Suppressor macrophage treated with lipopolysaccharide for 1 hour (primary cell): ENCODE measurements around the gene DUSP9.

Experiments used
- DNase-seq, 3 donors: peaks; one replicate each; pipeline ENCODE4 v3.0.0-alpha.2; 2020 to 2022

Gene DUSP9

DNA sequence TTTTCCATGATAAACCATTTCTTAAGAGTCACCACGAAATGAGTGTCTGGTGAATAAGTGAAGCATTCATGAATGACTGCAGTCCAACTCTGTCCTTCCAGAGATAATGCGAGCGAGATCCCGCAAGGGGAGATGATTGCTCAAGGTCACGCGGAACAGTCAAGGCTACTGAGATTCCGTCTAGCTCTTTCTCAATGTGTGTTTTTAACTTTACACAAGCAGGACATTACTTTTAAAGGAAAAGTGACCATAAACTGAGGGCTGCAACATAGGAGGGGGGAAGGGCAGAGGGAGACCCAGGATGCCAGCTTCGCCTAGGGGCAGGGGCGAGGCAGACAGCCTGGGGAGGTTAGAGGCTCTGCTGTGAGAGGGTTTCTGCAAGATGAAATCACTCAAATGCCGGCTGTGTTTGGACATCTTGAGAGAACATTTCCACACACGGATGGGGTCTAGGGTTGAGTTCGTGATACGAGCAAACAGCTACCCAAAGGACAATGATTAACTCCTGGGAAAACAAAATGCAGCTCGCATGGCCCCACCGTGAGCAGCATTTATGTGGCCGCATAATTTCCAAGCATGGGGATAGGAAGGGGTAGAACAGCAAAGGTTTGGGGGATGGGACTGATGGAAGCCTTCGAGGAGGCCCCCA, 24.2 kb upstream of the DUSP9 start:
- no peak for DNase-seq

DNA sequence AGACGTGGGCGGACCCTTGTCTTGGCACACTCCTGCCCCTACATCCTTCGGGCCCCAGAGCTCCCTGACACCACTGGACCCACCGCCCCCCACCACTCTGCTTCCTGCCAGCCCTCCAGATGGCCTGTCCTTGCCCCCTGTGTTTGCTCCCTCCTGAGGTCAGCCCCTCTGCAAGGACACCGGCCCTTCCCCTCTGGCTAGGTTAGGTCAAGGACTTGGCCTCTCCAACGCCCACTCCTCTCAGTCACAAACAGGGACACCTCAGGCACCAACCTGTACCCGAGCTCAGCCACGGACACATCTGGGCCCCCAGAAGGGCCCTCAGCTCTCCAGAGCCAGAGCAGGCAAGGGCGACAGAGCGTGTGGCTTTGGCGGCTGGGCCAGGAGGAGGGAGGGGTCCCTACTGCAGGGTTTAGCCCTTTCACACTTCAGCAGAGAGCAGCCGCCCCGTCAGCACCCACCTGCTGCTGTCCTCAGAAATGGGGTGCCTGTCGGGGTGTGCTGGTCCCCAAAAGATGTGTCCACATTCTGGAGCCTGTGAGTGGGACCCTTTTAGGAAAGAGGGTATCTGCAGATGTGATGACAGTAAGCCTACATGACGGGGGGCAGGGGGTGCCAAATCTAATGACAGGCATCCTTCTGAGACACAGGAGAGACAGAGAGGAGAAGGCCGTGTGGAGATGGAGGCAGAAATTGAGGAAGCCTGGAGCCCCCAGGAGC, 23.5 kb upstream of the DUSP9 start:
- no peak for DNase-seq

DNA sequence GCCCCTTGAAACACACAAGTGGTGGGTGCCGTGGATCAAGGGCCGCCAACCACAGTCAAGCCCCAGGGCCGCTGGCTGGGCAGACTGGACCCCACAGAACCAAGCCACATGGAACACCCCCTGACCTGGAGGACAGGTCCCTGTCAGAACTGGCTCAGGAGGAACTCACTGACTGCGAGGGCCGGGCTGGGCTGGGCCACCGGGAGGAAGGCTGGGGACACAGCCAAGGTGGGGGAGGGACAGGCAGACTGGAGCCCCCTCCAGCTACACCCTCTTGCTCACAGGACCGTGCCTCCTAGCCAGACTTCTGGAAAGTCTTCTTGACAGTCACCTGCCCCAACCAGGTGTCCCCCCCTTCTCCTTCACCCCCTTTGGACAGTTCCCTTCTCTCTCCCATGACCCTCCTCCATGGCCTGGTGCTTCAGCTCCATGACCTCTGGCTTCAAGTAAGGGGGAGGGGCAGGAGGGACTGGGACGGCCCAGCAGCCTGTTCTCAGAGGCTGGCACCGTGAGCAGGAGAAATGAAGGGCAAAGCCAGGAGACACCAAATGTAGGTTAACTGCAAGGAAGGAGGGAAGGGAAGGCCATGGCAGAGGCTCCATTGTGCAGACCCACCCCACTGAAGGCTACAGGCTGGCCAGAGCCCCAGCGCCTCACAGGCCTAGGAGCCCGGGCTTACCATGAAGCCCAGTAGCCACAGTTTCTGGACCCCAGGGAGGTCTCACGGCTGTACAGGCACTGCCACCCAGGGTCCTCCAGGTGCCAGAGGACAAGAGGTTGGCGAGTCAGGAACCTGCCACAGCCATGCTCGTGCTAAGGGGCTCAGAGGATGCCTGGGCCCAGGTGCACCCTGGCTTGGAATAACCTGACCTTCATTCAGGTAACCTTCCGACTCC, 22.6 kb upstream of the DUSP9 start:
- no peak for DNase-seq

DNA sequence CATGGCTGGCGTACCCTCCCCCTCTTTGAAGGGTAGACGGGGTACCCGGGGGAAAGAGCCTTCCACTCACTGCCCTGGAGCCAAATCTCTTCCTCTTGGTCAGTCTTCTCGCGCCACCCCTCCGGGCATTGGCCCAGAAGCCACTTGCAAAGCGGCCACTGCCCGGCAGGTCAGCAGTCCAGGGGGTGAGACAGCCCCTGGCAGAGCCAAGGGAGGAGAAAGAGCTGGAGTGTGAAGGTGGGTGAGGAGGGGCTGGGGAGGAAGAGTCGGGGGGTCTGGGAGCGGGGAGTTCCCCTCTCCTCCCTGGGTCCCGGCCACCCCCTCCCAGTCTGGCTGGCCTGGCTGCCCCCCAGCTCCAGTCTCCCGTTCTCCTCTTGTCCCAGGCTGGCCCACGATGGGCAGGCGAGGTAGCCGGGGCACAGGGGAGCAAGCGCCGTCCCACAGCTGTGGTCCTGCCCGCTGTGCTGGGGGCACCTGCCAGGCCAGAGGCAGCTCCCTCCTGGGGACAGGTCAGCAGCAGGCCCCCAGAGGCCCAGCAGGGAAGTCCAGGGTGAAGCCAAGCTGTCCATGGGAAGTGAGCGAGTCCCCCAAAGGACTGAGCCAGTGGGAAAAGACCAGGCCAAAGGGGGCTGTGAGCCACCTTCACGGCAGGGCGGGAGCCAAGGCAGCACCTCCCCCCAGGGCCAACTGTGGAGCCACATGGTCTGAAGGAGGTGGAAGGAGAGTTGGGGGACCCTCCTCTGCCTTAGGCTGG, 21.6 kb upstream of the DUSP9 start:
- DNase-seq: no peak

DNA sequence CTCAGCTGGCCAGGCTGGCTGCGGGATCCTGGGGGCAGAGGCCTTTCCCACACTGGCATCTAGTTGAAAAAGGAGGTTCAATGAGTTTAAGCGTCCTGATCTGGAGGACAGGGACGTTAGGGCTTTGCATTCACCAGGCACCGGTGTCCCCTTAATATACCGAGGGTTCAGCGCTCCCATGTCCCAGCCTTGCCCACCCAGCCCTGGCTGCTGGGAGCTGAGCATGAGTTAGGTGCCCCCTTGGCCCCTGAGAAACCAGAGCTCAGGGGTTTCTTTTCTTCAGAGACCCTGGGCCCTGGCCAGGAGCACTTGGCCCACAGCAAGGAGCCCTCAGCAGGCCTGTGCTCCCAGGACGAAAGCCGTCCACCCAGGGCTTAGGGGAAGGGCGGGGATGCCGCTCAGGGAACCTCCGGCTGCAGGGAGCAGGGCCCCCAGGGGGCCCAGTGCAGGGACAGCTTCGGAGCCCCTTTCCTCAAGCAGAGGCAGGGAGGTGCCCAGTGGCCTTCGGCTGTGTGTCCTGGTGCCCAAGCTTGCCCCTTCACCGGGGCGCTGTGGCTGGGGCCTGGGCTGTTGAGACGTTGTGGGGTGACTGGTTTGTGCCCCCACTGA, 20.9 kb upstream of the DUSP9 start:
- no peak for DNase-seq

DNA sequence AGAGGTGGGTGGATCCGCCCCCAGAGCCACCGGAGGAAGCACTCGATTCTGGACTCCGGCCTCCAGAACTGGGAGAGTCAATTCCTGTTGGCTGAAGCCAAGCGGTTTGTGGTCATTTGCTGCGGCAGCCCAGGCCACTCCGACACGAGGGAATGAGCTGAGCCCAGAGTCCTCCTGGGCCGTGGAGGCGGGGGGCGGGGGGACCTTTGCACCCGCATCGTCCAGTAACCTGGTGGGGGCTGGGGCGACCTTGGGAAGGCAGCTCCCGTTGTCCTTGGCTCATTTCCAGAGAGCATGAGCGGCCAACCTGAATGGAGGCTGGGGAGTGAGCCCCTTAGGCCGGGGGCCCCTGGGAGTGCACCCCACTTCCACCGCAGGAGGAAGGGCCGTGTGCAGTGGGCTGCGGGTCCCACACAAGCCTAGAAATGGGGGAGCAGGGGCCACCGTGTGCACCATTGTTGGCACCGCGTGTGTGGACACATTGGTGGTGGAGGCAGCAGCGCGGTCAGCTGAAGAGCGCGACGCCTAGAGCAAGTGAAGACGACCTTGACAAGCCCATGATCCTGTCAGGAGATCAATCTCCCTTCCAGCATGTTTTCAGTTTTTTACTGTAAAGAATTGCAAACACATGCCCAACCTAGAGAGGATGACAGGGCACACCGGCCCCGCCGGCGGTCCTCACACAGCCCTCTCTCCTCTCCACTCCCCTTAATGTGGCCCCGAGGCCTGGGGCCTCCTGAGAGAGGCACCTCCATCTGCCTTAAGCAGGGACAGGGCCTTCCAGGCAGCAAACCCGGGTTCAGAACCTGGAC, 19.9 kb upstream of the DUSP9 start:
- DNase-seq: no peak

DNA sequence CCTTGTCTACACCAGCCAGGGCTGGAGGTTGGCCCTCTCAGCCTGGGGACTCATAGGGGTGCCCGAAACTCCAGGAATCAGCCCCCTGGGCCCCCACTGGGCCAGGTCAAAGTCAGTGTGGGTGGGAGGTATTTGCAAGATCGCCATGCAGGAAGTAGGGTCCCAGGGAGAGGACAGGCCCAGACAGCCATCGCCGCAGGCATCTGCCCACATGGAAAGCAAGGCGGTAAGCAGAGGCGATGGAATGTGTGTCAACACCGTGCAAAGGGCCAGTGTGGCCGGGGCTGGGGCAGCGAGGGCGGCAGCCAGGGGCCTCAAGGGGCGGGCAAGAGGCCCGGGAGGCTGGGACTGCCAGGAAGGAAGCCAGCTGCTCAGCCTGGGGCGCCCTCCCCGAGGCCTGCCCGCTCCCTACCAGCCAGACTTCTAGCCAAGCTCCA, 19.3 kb upstream of the DUSP9 start:
- no peak for DNase-seq

DNA sequence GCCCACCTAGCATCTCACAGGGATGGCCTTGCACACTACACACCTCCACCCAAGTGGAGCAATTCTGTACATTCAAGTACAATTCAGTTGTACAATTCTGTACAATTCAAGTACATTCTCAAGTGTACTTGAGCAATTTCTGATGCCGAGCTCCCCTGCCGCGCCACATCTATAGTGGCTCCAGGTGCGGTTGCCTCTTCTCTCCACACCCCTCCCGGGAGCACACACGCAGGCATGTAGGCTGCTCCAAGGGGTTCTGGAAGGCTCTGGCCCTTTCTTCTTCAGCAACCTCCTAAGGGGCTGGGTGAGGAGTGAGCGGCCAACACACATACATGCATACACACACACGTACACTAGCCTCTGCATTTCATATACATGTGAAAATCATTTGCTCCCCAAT, 18.9 kb upstream of the DUSP9 start:
- DNase-seq: no peak

DNA sequence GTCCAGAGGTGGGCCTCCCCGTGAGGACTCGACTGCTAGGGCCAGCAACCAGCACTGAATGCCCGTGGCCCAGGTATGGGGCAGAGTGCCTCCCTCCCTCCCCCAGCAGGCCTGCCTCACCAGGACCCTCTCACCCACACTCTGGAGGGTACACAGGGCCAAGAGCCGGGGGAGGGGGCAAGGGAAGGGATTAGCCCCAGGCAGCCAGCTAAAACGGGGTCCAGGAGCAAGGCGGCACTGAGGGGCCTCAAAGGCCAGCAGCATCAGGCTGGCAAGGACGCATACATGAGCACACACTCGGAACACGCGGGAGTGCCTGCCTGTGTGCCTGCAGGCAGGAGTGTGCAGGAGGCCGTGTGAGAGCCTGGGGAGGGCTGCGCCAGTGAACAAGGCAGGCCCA, 18.3 kb upstream of the DUSP9 start:
- no peak for DNase-seq

DNA sequence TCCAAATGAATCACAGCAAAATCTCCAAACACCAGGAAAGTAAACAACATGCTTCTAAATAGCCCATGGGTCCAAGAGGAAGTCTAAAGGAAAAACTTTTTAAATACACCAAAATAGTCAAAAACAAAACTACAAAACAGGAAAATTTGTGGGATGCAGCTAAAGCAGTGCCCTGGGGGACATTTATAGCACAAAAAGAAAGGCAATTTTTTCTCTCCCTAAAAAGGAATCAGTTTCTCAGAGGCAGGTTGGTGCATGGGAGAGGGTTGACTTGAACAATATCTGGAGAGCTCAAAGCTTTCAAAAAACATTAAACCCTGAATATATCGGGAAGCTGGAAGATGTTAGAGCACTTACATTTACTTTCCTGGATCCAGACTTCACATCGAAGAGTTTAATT, 15.7 kb upstream of the DUSP9 start:
- DNase-seq: no peak

DNA sequence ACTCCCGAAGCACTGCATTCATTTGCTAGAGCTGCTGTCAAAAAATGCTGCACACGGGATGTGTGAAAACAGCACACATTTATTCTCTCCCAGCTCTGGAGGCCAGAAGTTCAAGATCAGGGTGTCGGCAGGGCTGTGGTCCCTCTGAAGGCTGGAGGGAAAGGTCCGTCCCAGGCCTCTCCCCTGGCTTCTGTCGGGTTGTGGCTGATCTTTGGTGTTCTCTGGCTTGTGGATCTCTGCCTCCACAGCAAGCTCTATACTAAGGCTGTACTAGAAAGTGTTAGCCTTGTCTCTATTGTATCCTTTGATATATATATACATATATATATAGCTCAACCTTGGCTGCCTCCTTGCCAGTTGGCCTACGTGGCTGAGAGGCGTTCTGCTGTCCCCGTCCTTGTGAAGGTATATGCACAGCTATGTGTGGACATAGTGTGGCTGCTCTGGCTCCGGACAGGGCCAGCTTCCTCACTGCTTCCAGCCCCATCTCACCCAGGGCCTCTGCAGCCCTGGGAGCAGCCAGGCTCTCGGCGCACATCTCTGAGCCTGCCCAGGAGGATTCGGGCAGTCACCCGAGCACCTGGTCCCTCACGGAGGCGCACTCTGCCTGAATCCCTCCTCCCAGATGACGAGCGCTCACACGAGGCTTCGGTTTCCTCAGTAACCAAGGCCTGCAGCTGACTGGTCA, 15.0 kb upstream of the DUSP9 start:
- DNase-seq: no peak

DNA sequence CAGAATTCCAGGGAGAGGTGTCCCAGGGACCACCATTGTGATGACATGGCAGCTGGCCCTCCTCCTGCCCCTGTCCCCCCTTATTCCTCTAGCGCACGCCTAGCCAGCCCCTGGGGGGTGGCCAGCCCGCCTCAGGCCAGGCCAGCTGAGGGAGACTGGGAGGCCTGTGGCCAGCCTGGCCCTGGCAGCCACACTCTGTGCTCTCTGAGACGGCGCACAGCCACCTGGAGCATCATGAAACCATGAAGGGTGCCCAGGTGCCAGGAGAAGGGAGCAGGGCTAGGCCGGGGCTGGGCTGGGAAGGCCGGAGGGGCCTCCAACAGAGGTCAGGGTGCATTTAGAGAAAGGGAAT, 14.4 kb upstream of the DUSP9 start:
- no peak for DNase-seq

DNA sequence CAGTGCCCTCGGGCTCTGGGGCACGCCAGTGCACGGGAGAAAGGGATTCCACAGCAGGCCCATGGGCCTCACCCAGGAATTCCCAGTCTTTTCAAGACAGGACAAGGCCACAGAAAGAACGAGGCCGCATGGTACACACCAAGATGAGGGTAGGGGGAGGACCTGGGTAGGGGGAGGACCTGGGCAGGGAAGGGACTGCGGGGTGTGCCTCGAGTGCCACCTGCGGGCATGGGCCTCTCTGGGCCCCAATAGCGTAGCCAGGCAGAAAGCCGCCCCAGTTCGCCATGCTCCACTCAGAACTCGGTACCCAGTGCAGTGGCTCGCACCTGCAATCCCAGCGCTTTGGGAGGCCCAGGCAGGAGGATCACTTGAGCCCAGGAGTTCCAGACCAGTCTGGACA, 14.0 kb upstream of the DUSP9 start:
- DNase-seq: no peak

DNA sequence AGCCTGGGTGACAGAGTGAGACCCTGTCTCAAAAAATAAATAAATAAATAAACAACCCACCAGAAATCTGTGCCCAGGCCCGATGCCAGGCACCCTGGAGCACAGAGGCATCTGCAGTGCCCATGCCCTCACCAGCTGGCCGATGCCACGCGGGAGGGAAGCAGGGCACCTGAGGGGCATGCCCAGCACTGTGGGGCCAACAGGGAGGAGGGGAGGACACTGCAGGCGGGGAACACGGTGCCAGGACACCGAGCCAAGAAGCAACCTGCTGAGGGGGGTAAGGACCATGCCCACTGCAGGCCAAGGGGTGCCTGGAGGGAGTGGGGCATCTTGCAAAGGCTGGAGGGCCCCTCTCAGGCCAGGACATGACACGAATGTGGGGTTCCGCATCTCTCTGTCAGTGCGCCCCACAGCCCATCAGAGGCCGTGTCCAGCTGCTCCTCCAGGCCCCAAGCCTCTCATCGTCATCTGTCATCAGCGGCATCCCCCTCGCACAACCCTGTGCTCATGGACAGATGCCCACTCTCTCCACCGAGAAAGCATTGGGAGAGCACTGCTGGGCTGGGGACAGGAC, 13.3 kb upstream of the DUSP9 start:
- no peak for DNase-seq

DNA sequence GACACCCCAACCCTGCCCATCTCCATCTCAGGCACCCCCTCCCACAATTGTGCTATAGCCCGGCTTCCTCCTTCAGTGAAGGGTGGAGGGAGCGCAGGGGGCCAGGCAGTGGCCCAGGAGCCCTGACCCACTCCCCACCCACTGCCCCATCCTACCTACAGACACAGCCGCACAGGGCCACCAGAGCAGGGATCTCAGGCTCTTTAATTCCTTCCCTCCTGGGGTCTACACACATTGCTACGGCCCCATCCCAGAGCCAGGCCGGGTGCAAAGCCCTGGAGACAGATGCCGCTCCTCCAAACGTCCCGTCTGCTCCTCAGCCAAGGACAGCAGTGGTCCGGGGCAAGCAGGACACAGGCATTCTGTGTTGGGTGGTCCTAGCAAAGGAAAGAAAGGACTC, 12.8 kb upstream of the DUSP9 start:
- no peak for DNase-seq

DNA sequence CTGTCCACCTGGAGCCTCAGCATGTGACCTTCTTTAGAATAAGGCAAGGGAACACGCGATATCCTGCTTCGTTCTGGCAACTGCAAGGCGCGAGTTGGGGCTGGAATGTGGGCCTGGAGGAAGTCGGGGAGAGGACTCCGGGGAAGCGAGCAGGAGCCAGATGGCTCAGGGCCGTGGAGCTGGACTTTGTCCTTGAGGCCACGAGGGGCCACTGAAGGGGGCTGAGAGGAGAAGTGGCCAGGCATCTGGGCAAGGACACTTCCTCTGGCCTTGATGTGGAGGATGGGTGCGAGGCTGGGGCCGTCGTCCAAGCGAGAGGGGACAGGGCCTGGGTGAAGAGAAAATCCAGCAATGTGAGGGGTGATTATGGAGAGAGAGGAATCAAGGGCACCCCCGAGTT, 12.2 kb upstream of the DUSP9 start:
- no peak for DNase-seq

DNA sequence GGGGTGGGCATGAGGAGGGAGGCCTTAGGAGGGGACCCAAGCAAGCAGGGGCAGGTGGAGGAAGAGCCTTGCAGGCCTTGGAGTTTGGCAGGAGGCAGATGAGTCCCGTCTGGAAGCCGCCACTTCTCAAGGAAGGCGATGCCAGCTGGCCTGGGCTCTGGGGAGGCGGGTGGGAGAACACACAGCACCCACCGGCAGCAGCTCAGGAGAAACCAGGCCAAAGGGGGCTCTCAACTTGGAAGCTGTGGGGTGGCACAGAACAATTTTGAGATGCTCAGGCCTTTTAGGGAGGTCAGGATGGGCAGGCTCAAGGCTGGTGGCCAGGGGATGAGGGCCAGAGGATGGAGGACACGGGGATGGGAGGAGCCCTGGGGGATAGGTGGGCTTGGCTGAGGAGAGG, 11.6 kb upstream of the DUSP9 start:
- no peak for DNase-seq

DNA sequence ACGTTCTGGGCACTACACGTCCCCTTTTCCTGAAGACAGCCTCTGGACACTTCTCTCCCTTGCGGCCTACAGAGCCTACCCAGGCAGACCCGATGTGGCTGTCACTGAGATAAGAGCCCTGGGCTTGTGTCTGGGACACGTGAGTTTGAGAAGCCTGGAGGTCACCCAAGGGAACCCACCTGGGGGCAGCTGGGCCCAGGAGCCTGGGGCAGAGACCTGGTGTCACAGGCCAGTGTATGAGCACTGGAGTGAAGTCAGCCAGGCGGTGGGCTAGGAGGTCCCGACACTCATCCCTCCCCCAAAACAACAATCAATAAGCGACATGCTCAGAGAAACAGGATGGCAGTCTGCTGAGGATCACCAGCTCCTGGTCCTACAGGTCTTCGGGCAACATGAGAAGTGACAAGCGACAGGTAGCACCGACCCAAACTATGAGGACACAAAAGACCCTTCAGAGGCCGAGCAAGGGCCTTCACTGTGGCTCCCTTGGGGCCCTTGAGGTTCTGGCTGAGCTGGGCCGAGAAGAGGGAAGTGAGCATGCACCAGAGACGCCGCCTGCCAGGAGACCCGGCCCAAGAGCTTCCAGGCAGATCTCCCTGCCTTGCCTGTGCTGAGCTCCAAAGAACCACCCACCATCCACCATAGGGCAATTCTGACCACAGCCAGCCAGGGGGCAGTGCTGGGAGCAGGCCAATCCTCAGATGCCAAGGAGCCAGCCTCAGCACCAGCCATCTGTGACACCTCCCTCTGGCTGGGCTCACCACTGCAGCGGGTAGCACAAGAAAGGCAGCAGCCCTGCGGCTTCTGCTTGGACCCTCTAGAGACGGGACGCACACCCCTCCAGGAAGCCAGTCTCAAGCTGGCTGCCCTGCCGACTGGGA, 11.0 kb upstream of the DUSP9 start:
- DNase-seq: peak; percentile 43 to 64 (median 56)

DNA sequence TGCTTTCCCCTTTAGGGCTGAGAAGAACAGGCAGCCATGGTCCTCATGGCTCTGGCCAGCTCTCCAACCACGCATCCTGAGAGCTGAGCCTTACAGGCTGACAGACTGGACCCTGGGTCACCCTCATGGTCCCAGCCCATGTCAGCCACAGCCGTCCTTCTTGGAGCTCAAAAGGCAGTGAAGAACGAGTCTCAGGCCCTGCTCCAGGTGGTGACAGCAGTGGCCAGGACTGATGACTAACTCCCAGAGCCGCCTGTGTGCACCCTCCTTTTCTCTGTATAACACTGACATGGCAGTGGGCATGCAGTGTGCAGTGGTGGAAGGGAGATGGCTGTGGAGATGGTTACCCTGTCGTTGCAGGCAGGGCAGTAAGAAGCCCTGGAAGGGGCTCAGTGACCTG, 10.3 kb upstream of the DUSP9 start:
- no peak for DNase-seq
